GM23248 (cell line): ENCODE measurements around the gene KCNK15. TPM values are rescaled to one million over a fixed set of nuclear protein-coding genes. Genes with fewer than 3 reads are reported as not detected.

Experiments
- DNase-seq: peaks from one replicate; pipeline ENCODE4 v3.0.0-alpha.2; 2015
- H2AFZ ChIP-seq: fragments of 200-600 bp; sonication (generic); 2 replicates; pipeline ENCODE4 v1.6.1; 2016; ENCODE audit warnings: antibody characterized with exemption
- H3F3A ChIP-seq: fragments of 200-600 bp; sonication (generic); 2 replicates; pipeline ENCODE4 v1.6.1; 2016; ENCODE audit warnings: mild to moderate bottlenecking, antibody characterized with exemption, mixed run types; ENCODE audit not compliant: insufficient read depth
- H3K27ac ChIP-seq: fragments of 200-600 bp; sonication (generic); 2 replicates; pipeline ENCODE4 v1.5.1; 2016; ENCODE audit warnings: mild to moderate bottlenecking
- H3K27me3 ChIP-seq: fragments of 200-600 bp; sonication (generic); replicated peaks from 2 replicates; pipeline ENCODE4 v1.6.1; 2016; ENCODE audit warnings: mild to moderate bottlenecking; ENCODE audit not compliant: insufficient read depth
- H3K36me3 ChIP-seq: fragments of 200-600 bp; sonication (generic); 2 replicates; pipeline ENCODE4 v1.6.1; 2016; ENCODE audit warnings: low read depth, mild to moderate bottlenecking
- H3K4me1 ChIP-seq: fragments of 200-600 bp; sonication (generic); 2 replicates; pipeline ENCODE4 v1.6.1; 2016; ENCODE audit warnings: mild to moderate bottlenecking; ENCODE audit not compliant: insufficient read depth
- H3K4me2 ChIP-seq: fragments of 200-600 bp; sonication (generic); one replicate; pipeline ENCODE4 v1.6.1; 2016; ENCODE audit warnings: mild to moderate bottlenecking; ENCODE audit not compliant: unreplicated experiment
- H3K4me3 ChIP-seq: fragments of 200-600 bp; sonication (generic); 2 replicates; pipeline ENCODE4 v1.5.1; 2016; ENCODE audit warnings: mild to moderate bottlenecking
- H3K79me2 ChIP-seq: fragments of 200-600 bp; sonication (generic); 2 replicates; pipeline ENCODE4 v1.6.1; 2016; ENCODE audit warnings: mild to moderate bottlenecking; ENCODE audit not compliant: insufficient read depth
- H3K9ac ChIP-seq: fragments of 200-600 bp; sonication (generic); 2 replicates; pipeline ENCODE4 v1.6.1; 2016; ENCODE audit warnings: mild to moderate bottlenecking
- H3K9me2 ChIP-seq: fragments of 200-600 bp; sonication (generic); 2 replicates; pipeline ENCODE4 v1.6.1; 2016; ENCODE audit warnings: mixed run types, mild to moderate bottlenecking, moderate library complexity; ENCODE audit not compliant: insufficient read depth
- H3K9me3 ChIP-seq: fragments of 200-600 bp; sonication (generic); one replicate; pipeline ENCODE4 v1.6.1; 2017; ENCODE audit warnings: low read depth
- H4K20me1 ChIP-seq: fragments of 200-600 bp; sonication (generic); 2 replicates; pipeline ENCODE4 v1.6.0; 2016; ENCODE audit not compliant: insufficient read depth
- EZH2 ChIP-seq: fragments of 200-600 bp; sonication (generic); IDR thresholded peaks from 2 replicates; pipeline ENCODE4 v1.6.1; 2018; ENCODE audit warnings: antibody characterized with exemption, mild to moderate bottlenecking; ENCODE audit not compliant: insufficient read depth, poor library complexity, severe bottlenecking
- EZH2phosphoT487 ChIP-seq: fragments of 200-600 bp; sonication (generic); IDR thresholded peaks from 2 replicates; pipeline ENCODE4 v1.6.1; 2018; ENCODE audit warnings: antibody characterized with exemption, moderate library complexity, mild to moderate bottlenecking, low read depth; ENCODE audit not compliant: insufficient read depth
- WGBS, 2 experiments: methylation state at CpG; one replicate each; pipeline ENCODE4 v1.1.6; 2015 to 2017; ENCODE audit warnings: low lambda C conversion rate in 2 of 2, low coverage in 1 of 2; ENCODE audit errors: missing lambda C conversion rate in 2 of 2; 5-methylcytosine and 5-hydroxymethylcytosine counted together
- in situ Hi-C: fragments of 300-500 bp; cut with MboI; formaldehyde crosslinking; loops from 2 replicates; pipeline ENCODE4 v1.15.0; 2020
- polyA plus RNA-seq: library from polyadenylated mRNA; unstranded; fragments of >200 nt; fragmentation: Nextera tagmentation; extraction: Ambion mirVana; gene quantifications from 2 replicates; pipeline ENCODE4 v1.2.1, GENCODE V29; 2016
- total RNA-seq: library from RNA; depleted of rRNA; stranded (reverse); fragments of >200 nt; shearing (Covaris generic); gene quantifications from 2 replicates; pipeline ENCODE4 v1.2.3, GENCODE V29; 2014; rRNA removed

Gene KCNK15
- total and polyA plus RNA-seq, 2 experiments from 2014 or later: 5.7 to 9.9 TPM

DNA sequence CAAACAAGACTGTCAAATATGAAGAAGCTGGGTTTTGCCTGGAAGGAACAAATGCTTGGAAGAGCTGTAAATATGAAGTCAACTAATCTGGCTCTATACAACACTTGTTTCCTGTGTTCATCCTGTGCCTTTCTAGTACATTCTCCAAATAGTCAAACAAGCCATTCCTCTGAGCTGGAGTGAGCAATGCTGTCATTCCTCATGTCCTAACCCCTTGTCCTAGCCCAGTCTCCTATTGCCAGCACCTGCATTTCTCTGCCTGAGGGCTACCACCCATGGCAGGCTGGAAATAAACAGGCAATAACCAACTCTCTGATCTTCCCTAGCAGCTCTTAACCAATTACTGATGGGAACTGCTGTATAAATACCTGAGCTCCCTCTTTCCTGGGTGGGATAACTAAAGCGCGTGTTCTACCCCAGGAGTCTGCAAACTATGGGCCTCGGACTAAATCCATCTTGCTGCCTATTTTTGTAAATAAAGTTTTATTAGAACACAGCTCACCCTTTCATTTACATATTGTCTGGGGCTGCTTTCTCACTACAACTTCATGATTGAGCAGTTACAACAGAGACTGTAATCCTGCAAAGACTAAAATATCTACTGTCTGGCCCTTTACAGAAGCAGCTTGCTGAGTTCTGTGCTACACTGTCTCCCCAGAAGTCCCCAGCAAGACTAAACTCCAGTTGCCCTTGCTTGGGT lies 51.2 kb downstream of the KCNK15 start:
- Histone ChIP-seq H3F3A (no peaks in the 10 kb centered on the region), H3K79me2 (no peaks in the 10 kb centered on the region), H3K27ac (no peak overlapping the region), H3K4me2 (no peak overlapping the region), H3K4me1 (no peaks in the 10 kb centered on the region), H3K4me3 (no peak overlapping the region), H2AFZ (no peak overlapping the region), H4K20me1 (no peaks in the 10 kb centered on the region), H3K36me3 (no peaks in the 10 kb centered on the region), H3K9me3 (no peaks in the 10 kb centered on the region), H3K27me3 (peaks cover 13% of the 10 kb centered on the region; the same call in 1 of the 2 replicates), H3K9me2 (no peaks in the 10 kb centered on the region), H3K9ac (no peak overlapping the region)
- no peak for TF ChIP-seq EZH2phosphoT487
- no peak for TF ChIP-seq EZH2
- in situ Hi-C loops: no loop called here
- 78 to 90% methylated on average over 3 of the region's 3 CpGs for WGBS, 2 experiments
- DNase-seq: no peak

DNA sequence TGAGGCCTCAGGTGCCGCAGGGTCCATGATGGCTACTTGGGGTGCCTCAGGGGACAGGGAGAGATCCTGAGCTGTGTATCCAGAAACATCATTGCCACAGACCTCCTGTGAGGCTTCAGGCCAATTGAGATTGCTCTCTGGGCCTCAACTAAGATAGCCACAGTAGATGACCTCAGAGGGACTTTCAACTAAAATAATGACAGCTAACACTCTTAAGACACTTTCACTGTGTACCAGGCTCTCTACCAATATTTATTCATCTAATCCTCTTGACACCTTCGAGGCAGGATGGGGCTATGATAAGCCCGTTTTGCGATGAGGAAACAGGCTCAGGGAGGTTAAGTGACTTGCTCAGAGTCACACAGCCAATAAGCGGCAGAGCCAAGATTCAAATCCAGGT lies 54.0 kb downstream of the KCNK15 start:
- Histone ChIP-seq H4K20me1 (no peaks in the 10 kb centered on the region), H3K9me3 (no peaks in the 10 kb centered on the region), H3K4me3 (no peak overlapping the region), H3K4me2 (no peak overlapping the region), H3K79me2 (no peaks in the 10 kb centered on the region), H2AFZ (no peak overlapping the region), H3K4me1 (no peaks in the 10 kb centered on the region), H3K9me2 (no peaks in the 10 kb centered on the region), H3K9ac (no peak overlapping the region), H3F3A (no peaks in the 10 kb centered on the region), H3K36me3 (no peaks in the 10 kb centered on the region), H3K27me3 (peaks cover 17% of the 10 kb centered on the region; the same call in 1 of the 2 replicates), H3K27ac (no peak overlapping the region)
- 77 to 79% methylated on average over 5 of the region's 5 CpGs for WGBS, 2 experiments
- DNase-seq: no peak
- in situ Hi-C loops: no loop called here
- TF ChIP-seq EZH2 (no peak), EZH2phosphoT487 (no peak)

DNA sequence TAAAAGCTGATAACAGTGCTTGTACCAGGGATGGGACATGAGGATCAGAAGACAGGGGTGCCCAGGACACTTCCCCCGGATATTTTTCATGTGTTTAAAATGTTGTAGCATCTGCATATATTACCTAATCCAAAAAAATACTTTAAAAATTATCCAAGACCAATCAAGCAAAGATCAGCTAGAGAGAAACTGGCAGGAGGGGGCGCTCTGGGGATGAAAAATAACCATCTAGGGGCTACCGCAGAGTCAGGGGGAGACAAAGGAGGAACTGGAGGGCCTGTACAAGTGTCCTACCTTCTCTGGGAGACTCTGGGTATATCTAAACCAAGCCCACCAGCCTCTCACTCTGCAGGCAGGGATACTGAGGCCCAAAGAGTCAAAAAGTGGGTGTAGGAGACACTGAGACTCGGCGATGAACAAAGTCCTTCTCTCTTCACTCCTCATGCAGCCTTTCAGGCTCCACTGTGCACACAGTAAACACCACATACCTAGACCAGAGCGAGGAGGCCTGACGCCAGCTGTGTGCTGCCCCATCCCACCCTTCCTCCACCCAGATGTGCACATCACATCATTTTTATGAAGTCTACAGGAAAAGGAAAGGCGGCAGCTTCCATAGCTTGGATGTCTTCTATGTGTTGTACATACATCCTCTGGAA lies 54.9 kb downstream of the KCNK15 start:
- 69 to 75% methylated on average over 8 of the region's 8 CpGs for WGBS, 2 experiments
- no peak overlapping the region for H3K9ac ChIP-seq
- no peaks in the 10 kb centered on the region for H3K9me3 ChIP-seq
- no peak for DNase-seq
- H2AFZ ChIP-seq: no peak overlapping the region
- TF ChIP-seq EZH2phosphoT487 (no peak), EZH2 (no peak)
- no peaks in the 10 kb centered on the region for H3F3A ChIP-seq
- H3K4me3 ChIP-seq: no peak overlapping the region
- H3K4me1 ChIP-seq: no peaks in the 10 kb centered on the region
- in situ Hi-C loops: no loop called here
- no peak overlapping the region for H3K4me2 ChIP-seq
- H3K36me3 ChIP-seq: no peaks in the 10 kb centered on the region
- H3K79me2 ChIP-seq: no peaks in the 10 kb centered on the region
- H3K27ac ChIP-seq: no peak overlapping the region
- no peaks in the 10 kb centered on the region for H3K9me2 ChIP-seq
- no peaks in the 10 kb centered on the region for H4K20me1 ChIP-seq
- H3K27me3 ChIP-seq: peaks cover 17% of the 10 kb centered on the region; the same call in 1 of the 2 replicates

Other genes with a start within 250 kb of the KCNK15 start
- gene SERINC3, start 223.8 kb upstream of the KCNK15 start, total RNA-seq: 105 and 141 TPM in 2 replicates
- gene SERINC3, start 223.8 kb upstream of the KCNK15 start, polyA plus RNA-seq: 194 and 202 TPM in 2 replicates
- 56.1 and 83.7 TPM in 2 replicates for gene PKIG, start 163.3 kb upstream of the KCNK15 start, total RNA-seq
- gene PKIG, start 163.3 kb upstream of the KCNK15 start, polyA plus RNA-seq: 44.0 and 46.0 TPM in 2 replicates
- 7.0 and 8.6 TPM in 2 replicates for gene ADA, start 94.2 kb upstream of the KCNK15 start, total RNA-seq
- gene ADA, start 94.2 kb upstream of the KCNK15 start, polyA plus RNA-seq: 17.5 and 19.3 TPM in 2 replicates
- gene CCN5, start 30.5 kb upstream of the KCNK15 start, total RNA-seq: 24.5 and 47.3 TPM in 2 replicates
- 20.8 and 23.6 TPM in 2 replicates for gene CCN5, start 30.5 kb upstream of the KCNK15 start, polyA plus RNA-seq
- gene RIMS4, start 64.7 kb downstream of the KCNK15 start, total RNA-seq: 0.22 TPM in 1 of 2 replicates, not detected in the other
- not detected in 2 replicates for gene RIMS4, start 64.7 kb downstream of the KCNK15 start, polyA plus RNA-seq
- 95.0 and 116 TPM in 2 replicates for gene YWHAB, start 139.8 kb downstream of the KCNK15 start, total RNA-seq
- gene YWHAB, start 139.8 kb downstream of the KCNK15 start, polyA plus RNA-seq: 425 and 445 TPM in 2 replicates
- gene PABPC1L, start 164.2 kb downstream of the KCNK15 start, total RNA-seq: 5.9 and 33.5 TPM in 2 replicates
- 7.8 and 10.4 TPM in 2 replicates for gene PABPC1L, start 164.2 kb downstream of the KCNK15 start, polyA plus RNA-seq
- 53.0 and 63.8 TPM in 2 replicates for gene TOMM34, start 214.5 kb downstream of the KCNK15 start, total RNA-seq
- 63.4 and 69.9 TPM in 2 replicates for gene TOMM34, start 214.5 kb downstream of the KCNK15 start, polyA plus RNA-seq
- gene STK4, start 220.6 kb downstream of the KCNK15 start, total RNA-seq: 21.9 and 30.4 TPM in 2 replicates
- 33.4 and 35.1 TPM in 2 replicates for gene STK4, start 220.6 kb downstream of the KCNK15 start, polyA plus RNA-seq